ENCODE measurements around the gene PWP2.
"Not testable (repeated sequence)": the region's sequence is repeated elsewhere in the genome, so short reads cannot be mapped to it uniquely, and the experiment has no call there.

DNA sequence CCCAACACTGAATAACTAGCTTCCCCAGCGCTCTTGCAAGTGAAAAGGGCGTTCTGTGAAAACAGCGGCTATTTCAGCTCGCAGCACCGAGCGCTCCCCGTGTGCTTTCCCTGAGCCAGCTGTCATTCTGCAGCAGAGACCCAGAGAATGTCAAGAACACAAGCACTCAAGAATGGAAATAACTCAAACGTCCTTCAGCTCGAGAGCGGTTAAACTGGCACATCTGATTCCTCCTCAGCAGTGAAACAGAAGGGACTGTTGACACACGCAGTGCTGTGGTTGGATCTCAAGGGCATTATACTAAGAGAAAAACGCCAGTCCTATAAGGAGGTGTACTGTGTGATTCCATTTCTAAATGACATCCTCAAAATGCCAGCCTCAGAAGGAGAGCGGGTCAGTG is 8.2 kb upstream of the PWP2 start:
- TF ChIP-seq, protein P1, sequence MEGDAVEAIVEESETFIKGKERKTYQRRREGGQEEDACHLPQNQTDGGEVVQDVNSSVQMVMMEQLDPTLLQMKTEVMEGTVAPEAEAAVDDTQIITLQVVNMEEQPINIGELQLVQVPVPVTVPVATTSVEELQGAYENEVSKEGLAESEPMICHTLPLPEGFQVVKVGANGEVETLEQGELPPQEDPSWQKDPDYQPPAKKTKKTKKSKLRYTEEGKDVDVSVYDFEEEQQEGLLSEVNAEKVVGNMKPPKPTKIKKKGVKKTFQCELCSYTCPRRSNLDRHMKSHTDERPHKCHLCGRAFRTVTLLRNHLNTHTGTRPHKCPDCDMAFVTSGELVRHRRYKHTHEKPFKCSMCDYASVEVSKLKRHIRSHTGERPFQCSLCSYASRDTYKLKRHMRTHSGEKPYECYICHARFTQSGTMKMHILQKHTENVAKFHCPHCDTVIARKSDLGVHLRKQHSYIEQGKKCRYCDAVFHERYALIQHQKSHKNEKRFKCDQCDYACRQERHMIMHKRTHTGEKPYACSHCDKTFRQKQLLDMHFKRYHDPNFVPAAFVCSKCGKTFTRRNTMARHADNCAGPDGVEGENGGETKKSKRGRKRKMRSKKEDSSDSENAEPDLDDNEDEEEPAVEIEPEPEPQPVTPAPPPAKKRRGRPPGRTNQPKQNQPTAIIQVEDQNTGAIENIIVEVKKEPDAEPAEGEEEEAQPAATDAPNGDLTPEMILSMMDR (IDR thresholded peaks at IDR 0.05) = not testable (repeated sequence)
- TF ChIP-seq POLR2A, POLR2AphosphoS5 (IDR thresholded peaks at IDR 0.05): not testable (repeated sequence)
